KOPT-K1 (cell line): Measurements from ENCODE around the gene OGFOD3.
"Not testable (repeated sequence)": the region's sequence is repeated elsewhere in the genome, so short reads cannot be mapped to it uniquely, and the experiment has no call there.

Experiments
- H3K27ac ChIP-seq: fragments of 200-600 bp; sonication (generic); 2 replicates; pipeline ENCODE4 v1.5.1; 2016; ENCODE audit warnings: antibody characterized with exemption, mild to moderate bottlenecking, low read depth, low read length; ENCODE audit not compliant: poor library complexity, severe bottlenecking
- H3K36me3 ChIP-seq: fragments of 200-600 bp; sonication (generic); 2 replicates; pipeline ENCODE4 v1.5.1; 2017; ENCODE audit warnings: antibody characterized with exemption, mild to moderate bottlenecking, low read length, moderate library complexity; ENCODE audit not compliant: insufficient read depth
- H3K9me3 ChIP-seq: fragments of 200-600 bp; sonication (generic); 2 replicates; pipeline ENCODE4 v1.5.1; 2017; ENCODE audit warnings: antibody characterized with exemption, low read length, mild to moderate bottlenecking; ENCODE audit not compliant: insufficient read depth, poor library complexity, severe bottlenecking

OGFOD3 gene

GRCh38 chr17:82428546-82428945 is 10.2 kb upstream of the OGFOD3 start:
- no peaks in the 10 kb centered on the region; the same call in 1 of the 2 replicates for H3K36me3 ChIP-seq
- no peak overlapping the region for H3K27ac ChIP-seq
- no peaks in the 10 kb centered on the region for H3K9me3 ChIP-seq

GRCh38 chr17:82424863-82425159 is 6.4 kb upstream of the OGFOD3 start:
- peaks cover 27% of the 10 kb centered on the region; the same call in 1 of the 2 replicates for H3K36me3 ChIP-seq
- no peak overlapping the region for H3K27ac ChIP-seq
- no peaks in the 10 kb centered on the region for H3K9me3 ChIP-seq

DNA sequence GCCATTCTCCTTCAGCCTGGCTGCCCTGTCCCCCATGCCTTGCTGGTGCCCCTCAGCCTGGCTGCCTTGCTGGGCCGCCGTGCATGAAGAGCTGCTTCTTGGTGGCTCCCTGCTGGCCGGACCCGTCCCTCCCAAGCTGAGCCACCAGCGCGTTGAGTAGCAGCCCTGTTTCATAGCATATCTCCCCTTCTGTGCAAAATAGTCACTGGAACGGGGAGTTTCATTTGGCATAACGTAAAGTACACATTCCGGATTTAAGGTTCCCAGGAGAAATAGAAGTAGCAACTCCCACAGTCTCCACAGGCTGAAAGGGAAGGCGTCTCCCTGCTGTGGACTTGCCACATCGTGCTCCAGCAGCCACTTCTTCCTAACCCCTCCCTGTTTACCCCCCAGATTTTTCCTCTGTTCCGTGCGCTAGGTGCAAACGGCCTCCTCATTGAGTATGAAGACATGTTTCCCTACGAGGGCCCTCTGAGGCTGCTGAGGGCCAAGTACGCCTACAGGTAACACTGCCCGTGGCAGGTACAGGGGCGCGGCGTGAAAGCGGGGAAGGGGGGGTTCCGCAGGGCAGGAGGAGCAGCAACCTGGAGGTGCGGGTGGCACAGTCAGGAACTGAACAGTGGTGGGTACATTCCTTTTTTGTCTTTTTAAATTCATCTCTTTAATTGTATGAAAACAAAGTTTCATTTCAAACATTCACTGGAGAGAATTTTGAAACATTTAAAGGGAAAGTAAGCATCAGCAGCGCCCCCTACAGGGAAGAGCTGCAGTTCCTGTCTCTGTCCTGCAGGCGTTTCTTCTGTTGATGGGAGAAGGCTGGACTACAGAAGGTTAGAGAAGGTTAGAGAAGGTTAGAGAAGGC is 5.8 kb upstream of the OGFOD3 start:
- H3K36me3 ChIP-seq = peaks cover 27% of the 10 kb centered on the region; the same call in 1 of the 2 replicates
- no peak overlapping the region for H3K27ac ChIP-seq
- no peaks in the 10 kb centered on the region for H3K9me3 ChIP-seq

- peaks cover 27% of the 10 kb centered on the region; the same call in 1 of the 2 replicates for H3K36me3 ChIP-seq
- H3K27ac ChIP-seq = peak overlapping the region; percentile 71
- H3K9me3 ChIP-seq = no peaks in the 10 kb centered on the region
Measured at GRCh38 chr17:82419540-82419939, 1.2 kb upstream of the OGFOD3 start.

GRCh38 chr17:82416771-82417170 is 1.6 kb downstream of the OGFOD3 start:
- no peak overlapping the region for H3K27ac ChIP-seq
- H3K9me3 ChIP-seq = no peaks in the 10 kb centered on the region
- H3K36me3 ChIP-seq = peaks cover 29% of the 10 kb centered on the region

DNA sequence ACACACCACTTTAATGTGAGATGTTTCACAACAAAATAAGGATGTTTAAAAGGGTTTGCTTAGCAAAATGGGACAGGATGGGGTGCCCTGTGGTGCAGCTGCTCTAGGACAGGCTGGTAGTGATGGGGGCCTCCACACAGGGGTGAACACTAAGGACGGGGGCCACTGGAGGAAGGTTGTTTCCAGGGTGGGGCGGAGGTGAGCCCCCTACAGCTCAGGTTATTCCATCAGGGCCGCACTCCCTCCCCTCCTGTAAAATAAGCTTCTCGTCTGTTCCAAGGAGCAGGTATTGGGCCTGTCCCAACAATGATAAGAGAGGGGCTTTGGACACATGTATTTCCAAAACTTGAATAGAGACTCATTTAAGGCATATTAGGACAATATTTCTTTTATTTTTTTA is 2.1 kb downstream of the OGFOD3 start:
- Histone ChIP-seq H3K27ac (no peak overlapping the region), H3K9me3 (no peaks in the 10 kb centered on the region), H3K36me3 (peaks cover 30% of the 10 kb centered on the region)

DNA sequence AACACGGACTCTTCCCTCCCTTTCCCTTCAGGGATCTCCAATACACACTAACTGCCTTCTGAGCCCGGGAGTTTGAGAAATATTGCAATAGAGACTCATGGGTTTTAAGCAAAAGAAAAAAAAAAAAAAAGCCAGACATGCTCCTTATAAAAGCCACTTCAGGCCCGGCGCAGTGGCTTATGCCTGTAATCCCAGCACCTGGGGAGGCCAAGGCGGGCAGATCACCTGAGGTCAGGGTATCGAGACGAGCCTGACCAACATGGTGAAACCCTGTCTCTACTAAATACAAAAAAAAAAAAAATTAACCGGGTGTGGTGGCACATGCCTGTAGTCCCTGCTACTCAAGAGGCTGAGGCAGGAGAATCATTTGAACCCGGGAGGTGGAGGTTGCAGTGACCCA is 2.6 kb downstream of the OGFOD3 start:
- no peaks in the 10 kb centered on the region for H3K9me3 ChIP-seq
- H3K27ac ChIP-seq = no peak overlapping the region
- peaks cover 26% of the 10 kb centered on the region for H3K36me3 ChIP-seq

DNA sequence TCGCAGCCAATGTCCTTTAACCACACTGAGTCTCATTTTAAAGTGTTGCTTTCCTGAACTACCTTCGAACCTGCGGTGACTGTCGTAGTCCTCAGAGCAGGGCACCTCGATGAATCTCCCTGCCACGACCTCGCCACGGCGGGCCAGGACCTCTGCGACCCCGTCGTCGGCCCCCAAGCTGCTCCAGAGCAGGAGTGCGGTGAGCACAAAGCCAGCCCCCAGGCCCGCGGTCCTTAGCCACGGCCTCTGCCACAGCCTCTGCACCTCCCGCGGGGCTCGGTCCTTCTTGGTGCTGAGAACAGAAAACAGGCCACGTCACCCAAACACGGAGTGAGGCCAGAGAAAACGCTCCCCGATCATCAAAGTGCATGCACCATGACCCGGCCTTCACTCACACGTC is 3.0 kb downstream of the OGFOD3 start:
- H3K9me3 ChIP-seq = no peaks in the 10 kb centered on the region
- H3K36me3 ChIP-seq = peaks cover 22% of the 10 kb centered on the region
- no peak overlapping the region for H3K27ac ChIP-seq

DNA sequence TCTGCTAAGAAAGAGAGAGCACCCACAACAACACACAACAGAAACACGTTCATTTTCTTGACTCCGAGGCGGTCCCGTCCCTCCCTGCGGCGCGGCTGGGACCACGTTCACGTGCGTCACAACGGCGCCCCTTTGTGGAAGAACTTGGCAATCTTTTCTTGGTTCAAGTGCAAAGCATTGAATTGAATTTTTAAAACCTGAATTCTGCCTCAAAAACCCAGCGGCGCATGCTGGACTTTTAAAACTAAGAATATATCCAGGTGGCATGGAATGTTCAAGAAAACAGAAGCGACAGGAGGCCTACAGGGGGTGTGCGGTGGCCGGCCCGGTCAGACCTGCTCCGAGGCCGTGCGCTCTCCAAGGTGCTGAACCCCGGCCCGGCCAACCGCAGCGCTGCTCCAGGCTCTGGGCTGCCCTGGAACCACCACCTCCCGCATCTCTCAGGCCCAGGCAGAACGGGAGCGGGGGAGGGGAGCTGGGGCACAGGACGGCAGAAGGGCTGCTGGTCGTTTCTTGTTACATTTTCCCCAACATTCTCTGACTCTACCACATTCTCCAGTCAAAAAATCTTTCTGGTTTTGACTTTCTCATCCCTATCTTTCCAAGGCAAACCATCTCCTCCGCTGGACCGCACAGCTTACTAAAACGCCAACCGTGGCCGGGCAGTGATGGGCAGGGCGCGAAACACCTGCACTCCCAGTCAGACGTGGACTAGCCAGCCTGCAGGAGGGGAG is 3.7 kb downstream of the OGFOD3 start:
- Histone ChIP-seq H3K36me3 (peaks cover 19% of the 10 kb centered on the region), H3K9me3 (no peaks in the 10 kb centered on the region), H3K27ac (no peak overlapping the region)

- no peaks in the 10 kb centered on the region for H3K9me3 ChIP-seq
- H3K36me3 ChIP-seq = peaks cover 23% of the 10 kb centered on the region
- H3K27ac ChIP-seq = no peak overlapping the region
Measured at GRCh38 chr17:82412535-82413520, 5.6 kb downstream of the OGFOD3 start.

DNA sequence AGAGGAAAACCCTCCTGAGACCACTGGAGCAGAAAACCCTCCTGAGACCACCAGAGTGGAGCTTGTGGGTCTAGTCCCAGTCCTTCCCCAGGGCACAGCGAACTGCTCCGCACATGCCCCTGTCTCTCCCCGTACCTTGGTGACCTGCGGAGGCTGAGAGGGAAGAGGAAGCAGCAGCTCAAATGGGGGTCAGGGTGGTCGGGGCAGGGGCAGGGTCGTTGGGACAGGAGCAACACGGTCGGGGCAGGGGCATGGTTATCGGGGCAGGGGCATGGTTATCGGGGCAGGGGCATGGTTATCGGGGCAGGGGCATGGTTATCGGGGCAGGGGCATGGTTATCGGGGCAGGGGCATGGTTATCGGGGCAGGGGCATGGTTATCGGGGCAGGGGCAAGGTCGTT is 6.3 kb downstream of the OGFOD3 start:
- peaks cover 23% of the 10 kb centered on the region for H3K36me3 ChIP-seq
- not testable (repeated sequence) for H3K27ac ChIP-seq, H3K9me3 ChIP-seq

GRCh38 chr17:82411396-82412053 is 6.9 kb downstream of the OGFOD3 start:
- Histone ChIP-seq H3K27ac (no peak overlapping the region), H3K36me3 (peaks cover 23% of the 10 kb centered on the region)

GRCh38 chr17:82410014-82410716 is 8.2 kb downstream of the OGFOD3 start:
- Histone ChIP-seq H3K27ac (no peak overlapping the region), H3K9me3 (no peaks in the 10 kb centered on the region), H3K36me3 (peaks cover 33% of the 10 kb centered on the region)

More at GRCh38 chr17:82411396-82412053, 6.9 kb downstream of the OGFOD3 start:
- no peaks in the 10 kb centered on the region for H3K9me3 ChIP-seq

GRCh38 chr17:82408938-82409318 is 9.5 kb downstream of the OGFOD3 start:
- no peak overlapping the region for H3K27ac ChIP-seq
- H3K36me3 ChIP-seq = peaks cover 41% of the 10 kb centered on the region
- no peaks in the 10 kb centered on the region for H3K9me3 ChIP-seq
